Glomerular visceral epithelial cell (primary cell): Measurements from ENCODE around the gene NDUFAF2.
"Not testable (repeated sequence)": the region's sequence is repeated elsewhere in the genome, so short reads cannot be mapped to it uniquely, and the experiment has no call there.

Experiments
- DNase-seq: peaks from one replicate; pipeline ENCODE4 v3.0.0-alpha.2; 2016; ENCODE audit errors: extremely low spot score

NDUFAF2 gene

GRCh38 chr5:61177716-61178115, 232.7 kb downstream of the NDUFAF2 start:
- no peak for DNase-seq

DNA sequence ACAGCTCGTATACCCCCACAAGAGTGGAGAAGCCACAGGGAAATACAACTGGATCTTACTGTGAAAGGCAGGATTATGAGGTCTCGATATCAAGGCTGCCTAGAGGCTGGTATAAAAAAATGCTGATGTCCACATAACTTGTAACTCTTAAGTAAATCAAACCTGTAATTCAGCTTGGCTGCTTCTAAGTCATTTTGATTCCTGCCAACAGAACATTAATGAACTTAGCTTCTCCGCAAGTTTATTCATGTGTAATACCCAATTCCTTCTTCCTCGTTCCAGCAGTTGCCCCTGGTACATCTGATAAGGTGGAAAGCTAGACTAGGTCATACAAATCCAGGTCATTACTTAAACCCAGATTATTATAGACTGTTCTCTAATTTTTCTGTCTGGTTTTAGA, 233.7 kb downstream of the NDUFAF2 start:
- DNase-seq: no peak

DNA sequence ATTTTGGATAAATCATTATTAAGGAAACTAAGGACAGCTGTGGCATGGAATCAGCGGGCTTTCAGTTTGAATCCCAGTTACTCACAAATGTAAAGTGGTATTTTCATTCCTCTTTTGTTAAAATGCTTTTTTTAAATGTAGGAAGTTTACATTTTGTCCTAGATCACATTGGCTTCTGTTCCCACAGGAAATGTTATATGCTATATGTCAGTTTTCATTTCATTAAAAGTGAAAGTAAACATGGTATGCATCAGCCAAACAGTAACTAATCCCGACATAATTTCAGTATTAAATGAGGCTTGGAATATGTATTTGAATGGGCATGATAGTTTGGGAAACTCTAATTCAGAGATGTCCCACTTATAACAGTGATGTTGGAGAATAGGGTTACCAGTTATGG, 235.9 kb downstream of the NDUFAF2 start:
- DNase-seq: no peak

GRCh38 chr5:61182449-61182848, 237.4 kb downstream of the NDUFAF2 start:
- DNase-seq: no peak

GRCh38 chr5:61183538-61183937, 238.5 kb downstream of the NDUFAF2 start:
- DNase-seq: no peak

DNA sequence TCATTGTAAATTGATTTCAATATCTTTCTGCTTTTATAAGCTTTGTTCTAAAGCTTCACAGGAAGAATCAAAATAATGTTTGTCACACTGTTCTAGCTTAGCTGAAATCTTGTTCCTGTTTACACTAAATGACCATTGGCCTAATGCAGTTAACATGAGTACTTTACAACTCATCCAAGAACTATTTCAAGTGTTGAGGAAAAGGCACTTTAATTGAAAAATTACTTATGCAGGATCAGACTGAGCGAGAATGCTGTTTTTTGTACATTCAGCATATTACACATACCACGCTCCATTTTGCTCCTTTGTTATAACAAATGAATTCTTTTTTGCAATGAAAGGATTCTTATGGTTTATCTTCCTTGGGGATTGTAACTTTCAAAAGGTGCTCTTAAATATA, 239.7 kb downstream of the NDUFAF2 start:
- DNase-seq: no peak

GRCh38 chr5:61186634-61187033, 241.6 kb downstream of the NDUFAF2 start:
- no peak for DNase-seq

DNA sequence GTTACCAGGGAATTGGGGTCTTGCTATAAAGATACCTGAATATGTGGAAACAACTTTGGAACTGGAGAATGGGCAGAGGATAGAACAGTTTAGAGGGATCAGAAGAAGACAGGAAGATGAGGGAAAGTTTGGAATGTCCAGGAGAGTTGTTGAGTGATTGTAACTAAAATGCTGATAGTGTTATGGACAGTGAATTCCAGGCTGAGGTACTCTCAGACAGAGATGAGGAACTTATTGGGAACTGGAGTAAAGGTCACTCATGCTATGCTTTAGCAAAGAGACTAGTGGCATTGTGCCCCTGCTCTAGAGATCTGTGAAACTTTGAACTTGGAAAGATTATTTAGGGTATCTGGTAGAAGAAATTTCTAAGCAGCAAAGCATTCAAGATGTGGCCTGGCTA, 242.3 kb downstream of the NDUFAF2 start:
- DNase-seq: not testable (repeated sequence)

DNA sequence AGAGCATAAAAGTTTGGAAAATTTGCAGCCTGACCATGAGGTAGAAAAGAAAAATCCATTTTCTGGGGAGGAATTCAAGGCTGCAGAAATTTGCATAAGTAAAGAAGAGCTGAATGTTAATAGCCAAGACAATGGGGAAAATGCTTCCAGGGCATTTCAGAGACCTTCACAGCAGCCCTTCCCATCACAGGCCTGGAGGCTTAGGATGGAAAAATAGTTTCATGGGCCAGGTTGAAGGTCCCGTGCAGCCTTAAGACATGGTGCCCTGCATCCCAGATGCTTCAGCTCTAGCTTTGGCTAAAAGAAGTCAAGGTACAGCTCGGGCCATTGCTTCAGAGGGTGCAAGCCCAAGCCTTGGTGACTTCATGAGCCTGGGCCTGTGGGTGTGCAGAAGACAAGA, 242.8 kb downstream of the NDUFAF2 start:
- not testable (repeated sequence) for DNase-seq

DNA sequence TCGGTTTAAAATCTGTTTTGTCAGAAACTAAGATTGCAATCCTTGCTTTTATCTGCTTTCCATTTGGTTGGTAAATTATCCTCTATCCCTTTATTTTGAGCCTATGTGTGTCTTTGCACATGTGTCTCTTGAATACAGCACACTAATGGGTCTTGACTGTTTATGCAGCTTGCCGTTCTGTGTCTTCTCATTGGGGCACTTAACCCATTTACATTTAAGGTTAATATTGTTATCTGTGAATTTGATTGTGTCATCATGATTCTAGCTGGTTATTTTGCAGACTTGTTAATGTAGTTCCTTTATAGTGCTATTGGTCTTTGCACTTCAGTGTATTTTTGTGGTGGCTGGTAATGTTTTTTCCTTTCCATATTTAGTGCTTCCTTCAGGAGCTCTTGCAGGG, 253.6 kb downstream of the NDUFAF2 start:
- no peak for DNase-seq

DNA sequence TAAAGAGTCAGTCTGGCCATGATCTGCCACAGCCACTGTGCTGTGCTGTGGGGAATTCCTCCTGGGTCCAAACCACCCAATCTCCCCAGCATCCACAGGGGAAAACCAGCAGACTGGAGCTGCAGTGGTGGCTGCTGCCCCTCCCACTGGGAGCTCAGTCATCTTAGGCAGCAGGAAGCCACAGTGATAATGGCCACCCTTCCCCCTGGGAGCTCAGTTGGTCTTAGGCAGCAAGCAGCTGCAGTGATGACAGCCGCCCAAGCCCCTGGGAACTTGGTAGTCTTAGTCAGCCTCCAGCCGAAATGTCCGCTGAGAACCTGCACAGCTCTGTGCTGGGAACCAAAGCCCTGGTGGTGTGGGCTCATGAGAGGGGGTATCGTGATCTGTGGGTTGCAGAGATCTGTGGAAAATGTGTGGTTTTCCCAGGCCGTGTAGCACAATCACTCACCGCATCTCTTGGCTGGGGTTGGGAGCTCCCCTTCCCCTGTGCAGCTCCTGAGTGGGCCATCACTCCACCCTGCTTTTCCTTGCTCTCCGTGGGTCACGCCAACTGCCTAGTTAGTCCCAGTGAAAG, 255.7 kb downstream of the NDUFAF2 start:
- peak; percentile 9 for DNase-seq

DNA sequence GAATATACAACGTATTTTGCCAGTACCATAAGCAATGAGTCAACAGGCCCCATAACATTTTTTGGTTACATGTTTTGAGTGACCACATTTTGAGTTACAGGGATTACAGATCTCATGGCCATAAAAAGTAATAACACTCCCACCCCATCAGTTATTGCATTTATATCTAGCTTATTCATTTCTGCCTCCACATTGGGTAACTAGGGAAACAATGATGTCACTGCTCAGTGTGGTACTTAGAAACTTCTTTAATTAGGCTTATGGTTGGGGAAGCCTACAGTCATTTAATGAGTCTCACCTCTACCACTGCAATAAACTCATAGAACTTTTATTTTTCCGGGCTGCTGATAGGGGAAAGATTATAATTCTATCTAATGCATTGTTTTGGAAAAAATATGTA, 257.2 kb downstream of the NDUFAF2 start:
- no peak for DNase-seq
